Fibroblast of the conjunctiva (primary cell): ENCODE measurements around the gene MARCHF10.

Source experiments
- DNase-seq: peaks from one replicate; pipeline ENCODE4 v3.0.0-alpha.2; 2010; ENCODE audit warnings: low read depth

Gene MARCHF10

DNA sequence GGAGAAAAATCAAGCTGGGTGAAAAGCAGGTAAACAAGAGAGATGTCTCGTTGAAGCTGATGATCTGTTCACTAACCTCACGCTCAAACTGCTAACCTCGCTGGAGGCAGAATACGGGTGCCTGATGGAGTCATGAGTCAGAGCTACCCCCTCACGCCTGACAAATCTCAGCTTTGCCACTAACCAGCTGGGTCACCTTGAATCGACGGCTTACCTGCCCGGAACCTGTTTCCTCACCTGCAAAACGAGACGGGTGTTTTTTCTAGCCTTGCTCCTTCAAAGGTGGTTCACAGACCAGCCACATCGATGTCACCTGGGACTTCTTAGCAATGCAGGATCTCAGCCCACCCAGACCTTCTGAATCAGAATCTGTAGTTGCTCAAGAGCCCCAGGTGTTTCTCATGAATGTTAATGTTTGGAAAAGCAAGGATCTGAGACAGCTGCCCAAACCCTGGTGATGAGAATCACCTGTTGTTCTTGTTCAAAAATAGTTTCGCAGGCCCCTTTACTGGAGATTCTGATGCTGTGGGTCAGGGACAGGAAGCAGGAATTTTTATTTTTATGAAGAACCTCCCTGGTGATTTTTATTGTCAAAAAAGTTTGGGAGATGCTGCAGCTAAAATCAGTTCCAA, 56.9 kb downstream of the MARCHF10 start:
- no peak for DNase-seq

- DNase-seq, result no peak
Observed at GRCh38 chr17:62750631-62751051, 57.5 kb downstream of the MARCHF10 start.

DNA sequence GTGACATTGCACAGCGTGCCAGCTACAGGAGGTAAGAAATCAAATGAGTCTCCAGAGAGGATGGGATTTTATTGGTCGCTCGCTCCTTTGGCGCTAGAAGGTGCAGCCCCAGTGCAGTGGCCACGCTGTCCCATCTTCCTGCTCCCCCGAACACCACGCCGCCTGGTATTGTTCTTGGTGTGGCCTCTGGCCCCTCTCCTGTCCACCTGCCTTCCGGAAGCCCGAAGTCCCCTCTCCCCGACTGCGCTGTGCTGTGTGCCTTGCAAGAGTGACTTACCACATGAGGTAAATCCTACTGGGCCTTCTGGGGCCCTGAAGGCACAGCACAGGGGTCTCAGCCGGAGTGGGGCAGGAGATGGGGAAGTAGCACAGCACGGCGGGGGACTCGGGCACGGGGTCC, 58.2 kb downstream of the MARCHF10 start:
- DNase-seq, result no peak

DNA sequence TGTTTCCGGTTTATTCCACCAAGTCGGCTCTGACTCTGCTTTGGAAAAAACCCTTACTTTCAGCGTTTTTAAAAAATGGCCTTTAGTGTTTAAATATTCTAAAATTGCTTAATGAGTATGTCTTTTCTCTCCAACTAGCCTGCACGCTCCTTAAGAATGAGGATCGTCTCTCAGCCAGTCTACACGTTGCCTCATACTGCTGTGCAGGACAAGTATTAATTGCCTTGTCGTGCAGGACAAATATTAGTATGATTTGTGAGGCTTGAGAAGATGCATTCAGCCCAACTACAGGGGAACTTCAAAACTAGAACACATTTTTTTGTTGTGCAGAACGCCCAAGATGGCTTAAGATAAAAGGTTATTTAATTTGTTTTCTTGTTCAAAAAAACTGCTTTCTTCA, 61.2 kb downstream of the MARCHF10 start:
- DNase-seq, result no peak

- DNase-seq, result no peak
Observed at GRCh38 chr17:62745806-62746205, 62.3 kb downstream of the MARCHF10 start.

DNA sequence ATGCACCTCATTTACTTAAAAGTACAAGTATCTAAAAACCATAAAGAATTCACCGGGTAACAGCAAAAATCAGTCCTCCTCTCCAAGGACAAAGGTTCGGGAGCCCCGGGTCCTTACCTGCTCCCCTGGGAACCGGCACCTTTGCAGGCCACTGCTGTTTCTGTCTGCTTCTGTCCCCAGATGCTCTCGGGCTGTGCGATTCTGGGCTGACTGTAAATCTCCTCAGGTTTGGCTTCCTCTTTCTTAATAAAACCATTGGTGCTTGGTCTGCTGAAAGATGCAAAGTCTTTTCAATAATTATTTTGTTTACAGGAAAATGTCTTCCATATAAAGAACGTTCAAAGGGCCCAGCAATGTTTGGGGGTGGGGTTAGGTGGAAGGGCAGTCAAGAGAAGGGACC, 63.9 kb downstream of the MARCHF10 start:
- no peak for DNase-seq

- no peak for DNase-seq
Observed at GRCh38 chr17:62741290-62741689, 66.8 kb downstream of the MARCHF10 start.

GRCh38 chr17:62739645-62740388, 68.3 kb downstream of the MARCHF10 start:
- DNase-seq, result no peak

GRCh38 chr17:62738281-62738680, 69.8 kb downstream of the MARCHF10 start:
- no peak for DNase-seq

GRCh38 chr17:62737513-62737912, 70.6 kb downstream of the MARCHF10 start:
- DNase-seq, result no peak

GRCh38 chr17:62735044-62735651, 73.0 kb downstream of the MARCHF10 start:
- DNase-seq, result no peak

- DNase-seq, result no peak
Observed at GRCh38 chr17:62732125-62732524, 76.0 kb downstream of the MARCHF10 start.

- no peak for DNase-seq
Observed at GRCh38 chr17:62727916-62728672, 80.0 kb downstream of the MARCHF10 start.

GRCh38 chr17:62725791-62726249, 82.3 kb downstream of the MARCHF10 start:
- DNase-seq, result no peak

DNA sequence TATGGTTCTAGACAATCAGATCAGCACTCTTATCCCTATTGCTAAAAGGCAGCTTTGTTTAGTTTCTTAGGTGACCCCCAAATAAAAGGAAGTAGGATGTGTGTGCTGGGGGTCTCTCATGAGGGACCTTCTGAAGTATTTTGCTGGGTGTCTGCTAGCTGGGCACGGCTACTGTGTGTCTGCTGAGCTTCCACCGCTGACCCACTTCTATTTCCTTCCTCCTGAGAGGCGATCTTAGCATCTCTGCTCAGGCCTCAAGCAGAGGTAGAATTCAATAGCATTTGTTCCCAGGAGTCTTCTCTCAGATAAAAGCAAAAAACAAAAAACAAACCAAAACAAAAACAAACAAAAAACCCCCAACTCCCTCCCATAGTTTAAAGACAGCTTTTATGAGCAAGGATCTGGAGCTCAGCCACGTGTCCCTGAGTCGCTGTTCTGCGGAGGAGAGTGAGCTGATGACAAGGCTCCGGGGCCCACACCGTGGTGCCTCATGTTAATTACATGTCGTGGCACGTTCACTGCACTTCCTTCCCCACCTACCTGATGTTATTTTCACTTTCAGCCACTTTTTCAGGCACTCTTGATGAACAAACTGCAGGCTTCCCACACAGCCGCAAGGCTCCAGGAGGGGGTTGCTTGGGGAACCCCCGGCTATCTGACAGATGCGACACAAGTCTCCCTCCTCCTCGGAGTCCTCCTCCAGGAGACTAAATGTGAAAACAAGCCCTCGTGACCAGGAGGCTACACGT, 83.5 kb downstream of the MARCHF10 start:
- no peak for DNase-seq

GRCh38 chr17:62723842-62724241, 84.3 kb downstream of the MARCHF10 start:
- no peak for DNase-seq

DNA sequence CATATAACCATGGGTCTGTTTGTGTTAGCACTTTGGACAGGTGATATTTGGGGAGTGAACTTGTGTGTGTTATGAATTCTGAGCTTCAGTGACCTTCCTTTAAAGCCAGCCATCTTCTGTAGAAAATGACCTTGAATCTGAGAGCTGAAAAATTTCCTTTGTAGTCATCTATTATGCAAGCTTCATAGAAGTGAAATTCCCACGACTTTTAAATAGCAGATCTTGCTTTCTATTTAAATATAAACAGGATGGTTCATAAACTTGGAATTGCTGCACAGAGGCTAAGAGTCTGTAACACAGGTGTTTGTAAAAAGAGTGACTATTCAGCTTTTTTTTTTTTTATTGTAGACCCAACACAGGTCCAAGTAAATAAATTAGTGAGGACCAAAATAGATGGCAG, 85.5 kb downstream of the MARCHF10 start:
- DNase-seq, result no peak

- no peak for DNase-seq
Observed at GRCh38 chr17:62720126-62720850, 87.8 kb downstream of the MARCHF10 start.

DNA sequence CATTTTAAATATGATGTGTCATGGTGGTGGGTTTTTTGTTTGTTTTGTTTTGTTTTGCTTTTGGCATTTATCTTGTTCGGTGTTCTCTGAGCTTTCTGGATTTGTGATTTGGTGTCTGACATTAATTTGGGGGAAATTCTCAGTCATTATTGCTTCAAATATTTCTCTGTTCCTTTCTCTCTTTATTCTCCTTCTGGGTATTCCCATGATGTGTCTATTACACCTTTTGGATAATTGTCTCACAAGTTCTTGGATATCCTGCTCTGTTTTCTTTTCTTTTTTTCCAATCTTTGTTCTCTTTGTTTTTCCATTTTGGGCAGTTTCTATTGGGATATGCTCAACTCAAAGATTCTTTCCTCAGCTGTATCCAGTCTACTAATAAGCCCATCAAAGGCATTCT, 88.5 kb downstream of the MARCHF10 start:
- no peak for DNase-seq

- DNase-seq, result no peak
Observed at GRCh38 chr17:62718429-62718828, 89.7 kb downstream of the MARCHF10 start.

- DNase-seq, result no peak
Observed at GRCh38 chr17:62717889-62718288, 90.2 kb downstream of the MARCHF10 start.
